ENCODE data around the gene BAG3. TPM values are rescaled to one million over a fixed set of nuclear protein-coding genes. Genes with fewer than 3 reads are reported as not detected.
A peak's percentile ranks its signal among the peaks of the same experiment; 100 is the strongest.

Gene BAG3
- total RNA-seq, 1 experiment from 2014 or later: 57.6 TPM

GRCh38 chr10:119608316-119609155 is 42.6 kb upstream of the BAG3 start:
- H3K4me3 ChIP-seq (ENCODE audit: low read depth, low read length, poor library complexity, severe bottlenecking): no peak overlapping the region

GRCh38 chr10:119609516-119609915 is 41.7 kb upstream of the BAG3 start:
- intact Hi-C loops (cut with micrococcal nuclease; ENCODE audit: unreplicated experiment): loop anchor here (5.0 kb wide), 1 partner anchor 248 kb away; no protein-coding TSS in a partner anchor
- CTCF ChIA-PET: interaction anchor here (0.5 kb wide), 1 partner anchor 384 kb away, joined by 6 read pairs; no protein-coding TSS in a partner anchor
- Histone ChIP-seq H3K36me3 (ENCODE audit: insufficient read depth, low read length, poor library complexity, severe bottlenecking) (no peaks in the 10 kb centered on the region), H3K4me3 (ENCODE audit: low read depth, low read length, poor library complexity, severe bottlenecking) (no peak overlapping the region), H3K9me3 (ENCODE audit: low read depth, low read length, poor library complexity, severe bottlenecking) (no peaks in the 10 kb centered on the region), H3K27me3 (replicated peaks; ENCODE audit: insufficient read depth, low read depth, low read length, poor library complexity) (no peaks in the 10 kb centered on the region), H3K27ac (ENCODE audit: low read depth, low read length, poor library complexity, severe bottlenecking) (no peak overlapping the region), H3K4me1 (ENCODE audit: insufficient read depth, low read length, poor library complexity, severe bottlenecking) (no peaks in the 10 kb centered on the region)
- TF ChIP-seq EZH2 (IDR thresholded peaks at IDR 0.05; ENCODE audit: borderline replicate concordance, low read depth, low read length, poor library complexity, severe bottlenecking) (no peak), CTCF (conservative IDR thresholded peaks at IDR 0.05; ENCODE audit: low read depth, low read length) (no peak)
- no TSS peak for BruUV-seq (replicated peaks)
- no peak for DNase-seq (ENCODE audit: low spot score)
- POLR2A ChIA-PET (ENCODE audit: low non-redundant PET): no interaction called here

More at GRCh38 chr10:119608316-119609155, 42.6 kb upstream of the BAG3 start:
- H3K36me3 ChIP-seq (ENCODE audit: insufficient read depth, low read length, poor library complexity, severe bottlenecking): no peaks in the 10 kb centered on the region
- CTCF ChIA-PET: interaction anchor here (0.5 to 0.6 kb wide), 5 partner anchors 13 to 495 kb away, joined by 3 to 6 read pairs (median 3); no protein-coding TSS in a partner anchor
- H3K9me3 ChIP-seq (ENCODE audit: low read depth, low read length, poor library complexity, severe bottlenecking): no peaks in the 10 kb centered on the region
- DNase-seq (ENCODE audit: low spot score): peak; percentile 45
- no TSS peak for BruUV-seq (replicated peaks)
- intact Hi-C loops (cut with micrococcal nuclease; ENCODE audit: unreplicated experiment): loop anchor here (5.0 kb wide), 1 partner anchor 249 kb away; no protein-coding TSS in a partner anchor
- TF ChIP-seq CTCF (conservative IDR thresholded peaks at IDR 0.05; ENCODE audit: low read depth, low read length) (peak; percentile 82), EZH2 (IDR thresholded peaks at IDR 0.05; ENCODE audit: borderline replicate concordance, low read depth, low read length, poor library complexity, severe bottlenecking) (no peak)
- no peaks in the 10 kb centered on the region for H3K4me1 ChIP-seq (ENCODE audit: insufficient read depth, low read length, poor library complexity, severe bottlenecking)
- no peak overlapping the region for H3K27ac ChIP-seq (ENCODE audit: low read depth, low read length, poor library complexity, severe bottlenecking)
- POLR2A ChIA-PET (ENCODE audit: low non-redundant PET): no interaction called here
- no peaks in the 10 kb centered on the region for H3K27me3 ChIP-seq (replicated peaks; ENCODE audit: insufficient read depth, low read depth, low read length, poor library complexity)

- Histone ChIP-seq H3K4me3 (ENCODE audit: low read depth, low read length, poor library complexity, severe bottlenecking) (no peak overlapping the region), H3K36me3 (ENCODE audit: insufficient read depth, low read length, poor library complexity, severe bottlenecking) (no peaks in the 10 kb centered on the region), H3K27me3 (replicated peaks; ENCODE audit: insufficient read depth, low read depth, low read length, poor library complexity) (no peaks in the 10 kb centered on the region), H3K27ac (ENCODE audit: low read depth, low read length, poor library complexity, severe bottlenecking) (no peak overlapping the region), H3K4me1 (ENCODE audit: insufficient read depth, low read length, poor library complexity, severe bottlenecking) (no peaks in the 10 kb centered on the region), H3K9me3 (ENCODE audit: low read depth, low read length, poor library complexity, severe bottlenecking) (no peaks in the 10 kb centered on the region)
- BruUV-seq (replicated peaks): no TSS peak
- intact Hi-C loops (cut with micrococcal nuclease; ENCODE audit: unreplicated experiment): no loop called here
- ChIA-PET CTCF (no interaction called here), POLR2A (ENCODE audit: low non-redundant PET) (no interaction called here)
- TF ChIP-seq CTCF (conservative IDR thresholded peaks at IDR 0.05; ENCODE audit: low read depth, low read length): no peak
- TF ChIP-seq EZH2 (IDR thresholded peaks at IDR 0.05; ENCODE audit: borderline replicate concordance, low read depth, low read length, poor library complexity, severe bottlenecking): no peak
- no peak for DNase-seq (ENCODE audit: low spot score)
These were observed 39.7 kb upstream of the BAG3 start for GRCh38 chr10:119611433-119611832.
